ENCODE results near the gene NLRX1.
"Not testable (repeated sequence)": the region's sequence is repeated elsewhere in the genome, so short reads cannot be mapped to it uniquely, and the experiment has no call there.

DNA sequence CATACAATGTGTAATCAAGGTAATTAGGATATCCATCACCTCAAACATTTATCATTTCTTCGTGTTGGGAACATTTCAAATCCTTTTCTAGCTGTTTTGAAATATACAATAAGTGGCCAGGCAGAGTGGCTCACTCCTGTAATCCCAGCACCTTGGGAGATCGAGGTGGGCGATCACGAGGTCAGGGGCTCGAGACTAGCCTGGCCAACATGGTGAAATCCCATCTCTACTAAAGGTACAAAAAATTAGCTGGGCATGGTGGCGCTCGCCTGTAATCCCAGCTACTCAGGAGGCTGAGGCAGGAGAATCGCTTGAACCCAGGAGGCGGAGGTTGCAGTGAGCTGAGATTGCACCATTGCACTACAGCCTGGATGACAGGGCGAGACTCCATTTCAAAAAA is 29.2 kb upstream of the NLRX1 start:
- TF ChIP-seq, protein P1, sequence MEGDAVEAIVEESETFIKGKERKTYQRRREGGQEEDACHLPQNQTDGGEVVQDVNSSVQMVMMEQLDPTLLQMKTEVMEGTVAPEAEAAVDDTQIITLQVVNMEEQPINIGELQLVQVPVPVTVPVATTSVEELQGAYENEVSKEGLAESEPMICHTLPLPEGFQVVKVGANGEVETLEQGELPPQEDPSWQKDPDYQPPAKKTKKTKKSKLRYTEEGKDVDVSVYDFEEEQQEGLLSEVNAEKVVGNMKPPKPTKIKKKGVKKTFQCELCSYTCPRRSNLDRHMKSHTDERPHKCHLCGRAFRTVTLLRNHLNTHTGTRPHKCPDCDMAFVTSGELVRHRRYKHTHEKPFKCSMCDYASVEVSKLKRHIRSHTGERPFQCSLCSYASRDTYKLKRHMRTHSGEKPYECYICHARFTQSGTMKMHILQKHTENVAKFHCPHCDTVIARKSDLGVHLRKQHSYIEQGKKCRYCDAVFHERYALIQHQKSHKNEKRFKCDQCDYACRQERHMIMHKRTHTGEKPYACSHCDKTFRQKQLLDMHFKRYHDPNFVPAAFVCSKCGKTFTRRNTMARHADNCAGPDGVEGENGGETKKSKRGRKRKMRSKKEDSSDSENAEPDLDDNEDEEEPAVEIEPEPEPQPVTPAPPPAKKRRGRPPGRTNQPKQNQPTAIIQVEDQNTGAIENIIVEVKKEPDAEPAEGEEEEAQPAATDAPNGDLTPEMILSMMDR (IDR thresholded peaks at IDR 0.05; ENCODE audit: low read depth, low read length, poor library complexity, severe bottlenecking) = not testable (repeated sequence)
- not testable (repeated sequence) for TF ChIP-seq EZH2phosphoT487 (IDR thresholded peaks at IDR 0.05; ENCODE audit: borderline replicate concordance, low read length)

Data from DOHH2 (cell line).